Measurements from ENCODE around the gene CFAP73.

Gene CFAP73

DNA sequence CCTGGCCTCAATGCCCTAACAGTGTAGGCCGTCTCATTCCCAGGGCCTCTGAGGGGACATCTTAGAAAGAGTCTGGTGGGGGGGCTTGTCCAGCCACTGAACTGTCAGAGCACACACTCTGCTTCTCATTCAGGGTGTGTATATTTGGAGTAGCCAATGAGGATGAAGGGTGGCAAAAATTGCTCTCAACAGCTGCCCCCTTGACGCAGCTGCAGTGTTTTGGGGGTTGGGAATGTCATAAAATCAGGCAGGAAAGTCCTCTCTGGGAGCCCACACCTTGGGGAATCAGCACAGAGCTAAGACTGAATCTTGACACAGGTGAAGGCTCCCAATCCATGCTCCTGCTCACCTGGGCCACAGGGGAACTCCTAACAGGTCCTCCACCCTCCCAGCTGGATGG, 15.5 kb upstream of the CFAP73 start:
- Histone ChIP-seq H2AK5ac (ENCODE audit: low read length) (no peak overlapping the region), H3K27me3 (ENCODE audit: insufficient read depth, low read length) (no peaks in the 10 kb centered on the region), H4K8ac (ENCODE audit: low read depth, low read length) (no peak overlapping the region), H3K79me2 (ENCODE audit: control insufficient read depth, insufficient read depth, low read length, poor library complexity) (no peaks in the 10 kb centered on the region), H2BK120ac (ENCODE audit: insufficient read depth, low read length, poor library complexity) (no peak overlapping the region), H3K9me3 (ENCODE audit: insufficient read depth, low read depth, low read length) (no peaks in the 10 kb centered on the region), H3K14ac (ENCODE audit: low read length) (no peak overlapping the region), H4K91ac (ENCODE audit: low read depth, low read length) (no peak overlapping the region), H3K4me2 (ENCODE audit: low read length) (no peak overlapping the region), H2BK5ac (ENCODE audit: low read depth, low read length, poor library complexity) (no peak overlapping the region), H3K4ac (ENCODE audit: low read depth, low read length) (no peak overlapping the region), H3K27ac (ENCODE audit: low read depth, low read length) (no peak overlapping the region), H3K36me3 (ENCODE audit: control insufficient read depth in 1 of 2, insufficient read depth in 2 of 2, low read length in 2 of 2) (no peaks in the 10 kb centered on the region), H3K79me1 (ENCODE audit: low read length) (no peaks in the 10 kb centered on the region), H4K12ac (ENCODE audit: low read depth, low read length) (no peak overlapping the region), H3K4me1 (ENCODE audit: control insufficient read depth in 1 of 2, insufficient read depth in 2 of 2, low read length in 2 of 2) (peaks cover 0 to 8% of the 10 kb centered on the region in 2 experiments), H2BK12ac (ENCODE audit: low read length) (no peak overlapping the region), H3K4me3 (ENCODE audit: low read depth, low read length) (no peak overlapping the region), H3K9ac (ENCODE audit: low read length) (no peak overlapping the region), H3K18ac (ENCODE audit: low read length) (no peak overlapping the region), H2AFZ (ENCODE audit: insufficient read depth, low read length, poor library complexity) (no peak overlapping the region), H3K23ac (ENCODE audit: low read length) (no peak overlapping the region)
- no peak for DNase-seq
- no CpG with 5 or more reads among the region's 2 CpGs for WGBS (ENCODE audit: extremely low coverage, insufficient coverage, insufficient read length)

DNA sequence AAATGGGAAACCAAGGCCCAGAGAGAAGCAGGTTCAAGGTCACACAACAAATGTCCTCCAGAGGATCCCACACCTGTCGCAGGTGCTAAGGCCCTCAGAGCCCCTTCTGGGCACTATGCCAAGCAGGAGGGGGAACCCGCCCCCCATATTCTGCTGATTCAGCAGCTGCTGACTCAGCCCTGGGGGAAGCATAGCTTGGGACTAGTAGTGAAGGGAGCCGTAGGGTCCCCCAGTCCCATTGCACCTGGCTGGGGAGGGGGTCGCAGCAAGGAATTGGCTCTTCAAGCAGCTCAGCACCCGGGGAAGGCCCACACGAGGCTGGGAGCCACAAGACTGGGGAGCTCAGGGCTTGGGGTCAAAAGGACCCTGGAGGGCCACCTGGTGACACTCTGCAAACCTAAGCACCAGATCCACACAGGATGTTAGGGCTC, 15.0 kb upstream of the CFAP73 start:
- Histone ChIP-seq H3K18ac (ENCODE audit: low read length) (no peak overlapping the region), H3K9me3 (ENCODE audit: insufficient read depth, low read depth, low read length) (no peaks in the 10 kb centered on the region), H2AFZ (ENCODE audit: insufficient read depth, low read length, poor library complexity) (no peak overlapping the region), H3K4me3 (ENCODE audit: low read depth, low read length) (no peak overlapping the region), H2BK12ac (ENCODE audit: low read length) (no peak overlapping the region), H3K4me2 (ENCODE audit: low read length) (no peak overlapping the region), H3K9ac (ENCODE audit: low read length) (no peak overlapping the region), H4K91ac (ENCODE audit: low read depth, low read length) (no peak overlapping the region), H2BK5ac (ENCODE audit: low read depth, low read length, poor library complexity) (no peak overlapping the region), H4K12ac (ENCODE audit: low read depth, low read length) (no peak overlapping the region), H3K79me2 (ENCODE audit: control insufficient read depth, insufficient read depth, low read length, poor library complexity) (no peaks in the 10 kb centered on the region), H3K14ac (ENCODE audit: low read length) (no peak overlapping the region), H3K79me1 (ENCODE audit: low read length) (no peaks in the 10 kb centered on the region), H3K23ac (ENCODE audit: low read length) (no peak overlapping the region), H3K4me1 (ENCODE audit: control insufficient read depth in 1 of 2, insufficient read depth in 2 of 2, low read length in 2 of 2) (peaks cover 0 to 8% of the 10 kb centered on the region in 2 experiments), H3K4ac (ENCODE audit: low read depth, low read length) (no peak overlapping the region), H2BK120ac (ENCODE audit: insufficient read depth, low read length, poor library complexity) (no peak overlapping the region), H3K27me3 (ENCODE audit: insufficient read depth, low read length) (no peaks in the 10 kb centered on the region), H3K36me3 (ENCODE audit: control insufficient read depth in 1 of 2, insufficient read depth in 2 of 2, low read length in 2 of 2) (no peaks in the 10 kb centered on the region), H4K8ac (ENCODE audit: low read depth, low read length) (no peak overlapping the region), H3K27ac (ENCODE audit: low read depth, low read length) (no peak overlapping the region), H2AK5ac (ENCODE audit: low read length) (no peak overlapping the region)
- WGBS (ENCODE audit: extremely low coverage, insufficient coverage, insufficient read length), result no CpG with 5 or more reads among the region's 6 CpGs
- DNase-seq, result no peak

DNA sequence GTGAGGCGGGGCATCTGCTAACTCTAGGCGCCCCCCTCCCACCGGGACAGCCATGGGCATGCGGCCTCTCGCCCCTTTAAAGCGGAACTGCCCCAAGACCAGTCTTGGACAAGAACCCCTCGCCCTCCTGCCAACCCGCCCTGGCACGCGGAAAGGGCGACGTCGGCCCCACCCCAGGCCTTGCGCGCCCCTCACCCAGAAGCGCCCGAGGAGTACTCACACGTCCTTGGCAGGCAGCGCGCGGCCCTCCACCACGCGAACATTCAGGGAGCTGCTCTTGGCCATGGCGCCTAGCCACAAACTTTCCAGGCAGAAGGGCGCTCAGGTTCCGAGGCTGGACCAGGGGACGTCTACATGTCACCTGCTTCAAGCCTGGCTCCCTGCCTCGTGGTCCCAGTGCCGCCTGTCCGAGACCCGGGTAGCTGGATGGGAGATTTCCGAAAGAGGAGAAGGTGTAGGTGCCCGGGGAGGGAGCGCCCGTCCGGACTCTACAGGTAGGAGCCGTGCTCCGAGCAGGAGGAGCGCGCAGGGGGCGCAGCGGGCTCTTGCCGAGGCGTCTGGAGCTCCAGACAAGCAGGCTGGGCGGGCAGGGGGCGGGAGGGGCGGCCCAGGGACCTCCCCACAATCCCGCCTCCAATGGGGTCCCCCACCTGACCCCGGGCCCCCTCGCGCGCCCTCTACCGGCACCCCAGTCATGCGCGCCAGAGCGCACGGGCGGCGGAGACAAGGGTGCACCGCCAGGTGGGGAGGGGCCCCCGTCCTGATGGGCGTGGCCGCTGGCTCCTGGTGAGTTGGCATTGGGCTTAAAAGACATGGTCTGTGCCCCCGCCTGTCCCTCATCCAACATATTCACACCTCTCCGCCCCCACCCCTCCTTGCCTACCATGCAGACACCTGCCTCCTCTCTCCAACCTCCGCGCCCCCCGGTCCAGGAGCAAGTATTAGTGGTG, 14.1 kb upstream of the CFAP73 start, which contains the start of gene RASAL1:
Gene RASAL1 (minus strand): TSS at position 584 of the 950 bp plus-strand sequence. CDS start 299 bp downstream, at position 285.
- Histone ChIP-seq H3K4me1 (ENCODE audit: control insufficient read depth in 1 of 2, insufficient read depth in 2 of 2, low read length in 2 of 2) (peaks cover 0 to 8% of the 10 kb centered on the region in 2 experiments), H3K36me3 (ENCODE audit: control insufficient read depth in 1 of 2, insufficient read depth in 2 of 2, low read length in 2 of 2) (no peaks in the 10 kb centered on the region), H3K4ac (ENCODE audit: low read depth, low read length) (no peak within 1 kb of the TSS), H2AFZ (ENCODE audit: insufficient read depth, low read length, poor library complexity) (no peak within 1 kb of the TSS), H3K14ac (ENCODE audit: low read length) (no peak within 1 kb of the TSS), H2AK5ac (ENCODE audit: low read length) (no peak within 1 kb of the TSS), H3K79me2 (ENCODE audit: control insufficient read depth, insufficient read depth, low read length, poor library complexity) (no peaks in the 10 kb centered on the region), H3K4me2 (ENCODE audit: low read length) (peak within 1 kb of the TSS; percentile 56), H4K91ac (ENCODE audit: low read depth, low read length) (no peak within 1 kb of the TSS), H3K9me3 (ENCODE audit: insufficient read depth, low read depth, low read length) (no peaks in the 10 kb centered on the region), H3K27me3 (ENCODE audit: insufficient read depth, low read length) (no peaks in the 10 kb centered on the region), H2BK120ac (ENCODE audit: insufficient read depth, low read length, poor library complexity) (no peak within 1 kb of the TSS), H2BK5ac (ENCODE audit: low read depth, low read length, poor library complexity) (no peak within 1 kb of the TSS), H2BK12ac (ENCODE audit: low read length) (no peak within 1 kb of the TSS), H3K9ac (ENCODE audit: low read length) (no peak within 1 kb of the TSS), H3K18ac (ENCODE audit: low read length) (no peak within 1 kb of the TSS), H4K8ac (ENCODE audit: low read depth, low read length) (no peak within 1 kb of the TSS), H4K12ac (ENCODE audit: low read depth, low read length) (no peak within 1 kb of the TSS), H3K4me3 (ENCODE audit: low read depth, low read length) (no peak within 1 kb of the TSS), H3K27ac (ENCODE audit: low read depth, low read length) (no peak within 1 kb of the TSS), H3K79me1 (ENCODE audit: low read length) (no peaks in the 10 kb centered on the region), H3K23ac (ENCODE audit: low read length) (no peak within 1 kb of the TSS)
- WGBS (ENCODE audit: extremely low coverage, insufficient coverage, insufficient read length), result no CpG with 5 or more reads among the region's 68 CpGs
- DNase-seq, result no peak

DNA sequence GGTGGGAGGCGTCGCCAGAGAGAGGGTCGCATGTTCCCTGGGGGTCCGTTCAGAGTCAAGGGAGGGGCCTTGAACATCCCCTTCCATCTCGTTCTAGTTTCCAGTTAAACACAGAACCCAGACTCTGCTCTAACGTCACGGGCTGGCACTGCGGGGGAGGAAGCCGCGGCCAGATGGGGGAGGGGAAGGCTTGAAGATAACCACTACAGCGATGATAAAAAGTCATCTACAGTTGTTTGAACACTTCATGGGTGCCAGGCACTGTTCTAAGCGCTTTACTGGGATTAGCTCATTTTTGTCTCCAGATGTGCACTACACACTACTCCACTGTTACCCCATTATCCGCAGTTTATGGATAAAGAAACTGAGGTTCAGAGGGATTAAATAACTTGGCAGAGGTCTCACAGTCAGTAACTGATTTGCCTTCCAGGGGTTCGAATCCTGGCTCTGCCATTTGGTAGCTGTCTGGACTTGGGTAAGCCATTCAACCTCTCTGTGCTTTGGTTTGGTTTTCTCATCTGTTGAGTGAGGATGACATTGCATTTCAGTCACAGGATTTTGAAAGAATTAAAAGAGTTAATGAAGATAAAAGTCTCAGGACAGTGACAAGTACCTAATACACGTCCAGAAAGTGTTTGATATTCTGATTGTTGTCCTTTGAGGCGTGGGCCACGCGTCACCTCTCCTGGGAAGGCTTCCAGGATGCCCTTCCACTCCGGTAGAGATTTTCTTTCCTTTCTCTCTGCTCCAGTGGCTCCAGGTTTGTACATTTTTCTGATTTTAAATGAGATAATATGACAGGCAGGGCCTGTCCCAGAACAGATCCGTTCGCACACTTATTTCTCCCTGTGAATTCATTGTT, 13.2 kb upstream of the CFAP73 start:
- no peaks in the 10 kb centered on the region for H3K27me3 ChIP-seq (ENCODE audit: insufficient read depth, low read length)
- no peak overlapping the region for H4K91ac ChIP-seq (ENCODE audit: low read depth, low read length)
- H3K9ac ChIP-seq (ENCODE audit: low read length), result no peak overlapping the region
- H3K14ac ChIP-seq (ENCODE audit: low read length), result no peak overlapping the region
- H4K8ac ChIP-seq (ENCODE audit: low read depth, low read length), result no peak overlapping the region
- H3K27ac ChIP-seq (ENCODE audit: low read depth, low read length), result no peak overlapping the region
- H3K4me1 ChIP-seq (ENCODE audit: control insufficient read depth in 1 of 2, insufficient read depth in 2 of 2, low read length in 2 of 2), result peaks cover 0 to 8% of the 10 kb centered on the region in 2 experiments
- H3K4me3 ChIP-seq (ENCODE audit: low read depth, low read length), result no peak overlapping the region
- H3K36me3 ChIP-seq (ENCODE audit: control insufficient read depth in 1 of 2, insufficient read depth in 2 of 2, low read length in 2 of 2), result no peaks in the 10 kb centered on the region
- no peak overlapping the region for H3K18ac ChIP-seq (ENCODE audit: low read length)
- H2AFZ ChIP-seq (ENCODE audit: insufficient read depth, low read length, poor library complexity), result no peak overlapping the region
- H3K4me2 ChIP-seq (ENCODE audit: low read length), result peak overlapping the region; percentile 29
- H3K9me3 ChIP-seq (ENCODE audit: insufficient read depth, low read depth, low read length), result no peaks in the 10 kb centered on the region
- H3K79me1 ChIP-seq (ENCODE audit: low read length), result no peaks in the 10 kb centered on the region
- no peak overlapping the region for H2BK120ac ChIP-seq (ENCODE audit: insufficient read depth, low read length, poor library complexity)
- H4K12ac ChIP-seq (ENCODE audit: low read depth, low read length), result no peak overlapping the region
- no peak overlapping the region for H3K4ac ChIP-seq (ENCODE audit: low read depth, low read length)
- H2BK12ac ChIP-seq (ENCODE audit: low read length), result no peak overlapping the region
- DNase-seq, result no peak
- no peak overlapping the region for H3K23ac ChIP-seq (ENCODE audit: low read length)
- no peak overlapping the region for H2AK5ac ChIP-seq (ENCODE audit: low read length)
- no peaks in the 10 kb centered on the region for H3K79me2 ChIP-seq (ENCODE audit: control insufficient read depth, insufficient read depth, low read length, poor library complexity)
- WGBS (ENCODE audit: extremely low coverage, insufficient coverage, insufficient read length), result no CpG with 5 or more reads among the region's 21 CpGs
- no peak overlapping the region for H2BK5ac ChIP-seq (ENCODE audit: low read depth, low read length, poor library complexity)
